IMR-90 (cell line): ENCODE measurements around the gene POLG2. TPM values are rescaled to one million over a fixed set of nuclear protein-coding genes. Genes with fewer than 3 reads are reported as not detected.

Experiments used
- ATAC-seq: fragments of 200-7000 bp; cut with Tn5 transposase; 2 replicates; pipeline ENCODE4 v1.9.1; 2020; ENCODE audit warnings: low read depth, mild to moderate bottlenecking, moderate library complexity
- BruUV-seq: library from RNA; stranded (reverse); fragments of 400-500 nt; replicated peaks from 2 replicates; lab custom pipeline; 2021; lab: Mats Ljungman, UMichigan
- CTCF ChIA-PET: fragments of 300-600 bp; formaldehyde crosslinking; extraction: SDS; loops from one replicate; lab custom pipeline; 2021; ENCODE audit warnings: antibody characterized with exemption; lab: Yijun Ruan, JAX
- POLR2A ChIA-PET: fragments of 300-600 bp; sonication (Branson Sonifier 250); formaldehyde crosslinking; loops from one replicate; lab custom pipeline; 2022; ENCODE audit warnings: antibody characterized with exemption; ENCODE audit not compliant: unreplicated experiment; lab: Charles Lee
- DNase-seq: peaks from one replicate; pipeline ENCODE4 v3.0.0; 2013
- H2AFZ ChIP-seq: replicated peaks from 2 replicates; pipeline ENCODE3; 2013; ENCODE audit warnings: low read length, mild to moderate bottlenecking; ENCODE audit not compliant: poor library complexity
- H2AK5ac ChIP-seq: 2 replicates; pipeline ENCODE4 v1.6.1; 2013; ENCODE audit warnings: low read depth, low read length, inconsistent platforms
- H2AK9ac ChIP-seq: replicated peaks from 2 replicates; pipeline ENCODE3; 2013; ENCODE audit warnings: mild to moderate bottlenecking, low read depth, low read length, moderate library complexity; ENCODE audit not compliant: poor library complexity
- H2BK120ac ChIP-seq: 2 replicates; pipeline ENCODE4 v1.6.1; 2013; ENCODE audit warnings: low read depth, low read length, inconsistent platforms
- H2BK15ac ChIP-seq: 3 replicates; pipeline ENCODE4 v1.6.1; 2013; ENCODE audit warnings: low read depth, low read length, inconsistent platforms
- H2BK20ac ChIP-seq: 2 replicates; pipeline ENCODE4 v1.6.1; 2013; ENCODE audit warnings: low read depth, mild to moderate bottlenecking, inconsistent platforms, low read length, moderate library complexity
- H2BK5ac ChIP-seq: 2 replicates; pipeline ENCODE4 v1.6.1; 2013; ENCODE audit warnings: mild to moderate bottlenecking, low read depth, low read length, inconsistent platforms; ENCODE audit not compliant: poor library complexity, severe bottlenecking
- H3K14ac ChIP-seq: replicated peaks from 2 replicates; pipeline ENCODE4 v1.6.1; 2013; ENCODE audit warnings: low read depth, low read length, inconsistent platforms
- H3K18ac ChIP-seq: 2 replicates; pipeline ENCODE4 v1.6.1; 2013; ENCODE audit warnings: low read depth, low read length, control low read depth
- H3K23ac ChIP-seq: 2 replicates; pipeline ENCODE4 v1.6.1; 2013; ENCODE audit warnings: low read depth, low read length, inconsistent platforms
- H3K27ac ChIP-seq: 2 replicates; pipeline ENCODE4 v1.5.1; 2013; ENCODE audit warnings: mild to moderate bottlenecking, control low read depth, low read length; ENCODE audit not compliant: insufficient read depth
- H3K27me3 ChIP-seq: 2 replicates; pipeline ENCODE4 v1.6.1; 2013; ENCODE audit warnings: low read length; ENCODE audit not compliant: control insufficient read depth, insufficient read depth
- H3K36me3 ChIP-seq: 2 replicates; pipeline ENCODE4 v1.6.1; 2013; ENCODE audit warnings: low read length, mixed read lengths; ENCODE audit not compliant: control insufficient read depth, insufficient read depth
- H3K4ac ChIP-seq: 2 replicates; pipeline ENCODE4 v1.6.1; 2013; ENCODE audit warnings: low read depth, low read length, inconsistent platforms
- H3K4me1 ChIP-seq: 2 replicates; pipeline ENCODE4 v1.6.1; 2013; ENCODE audit warnings: low read length, mixed read lengths; ENCODE audit not compliant: control insufficient read depth, insufficient read depth
- H3K4me2 ChIP-seq: 2 replicates; pipeline ENCODE4 v1.6.1; 2013; ENCODE audit warnings: low read depth, mild to moderate bottlenecking, control low read depth, low read length, moderate library complexity
- H3K4me3 ChIP-seq: 2 replicates; pipeline ENCODE4 v1.5.1; 2013; ENCODE audit warnings: low read depth, mild to moderate bottlenecking, control low read depth, low read length, moderate library complexity; ENCODE audit not compliant: insufficient read depth
- H3K56ac ChIP-seq: 2 replicates; pipeline ENCODE4 v1.6.1; 2013; ENCODE audit warnings: low read length, inconsistent platforms; ENCODE audit not compliant: insufficient read depth; ENCODE audit errors: extremely low read depth
- H3K79me1 ChIP-seq, 2 experiments: 2 replicates each; pipeline ENCODE4 v1.6.1; 2013; ENCODE audit warnings: low read length in 2 of 2, inconsistent platforms in 1 of 2, low read depth in 1 of 2
- H3K9ac ChIP-seq: 2 replicates; pipeline ENCODE4 v1.6.1; 2013; ENCODE audit warnings: low read depth, low read length, control low read depth
- H3K9me1 ChIP-seq: 2 replicates; pipeline ENCODE4 v1.6.1; 2013; ENCODE audit warnings: low read length, inconsistent platforms; ENCODE audit not compliant: insufficient read depth
- H3K9me3 ChIP-seq: 2 replicates; pipeline ENCODE4 v1.6.1; 2013; ENCODE audit warnings: low read length; ENCODE audit not compliant: control insufficient read depth, insufficient read depth
- H4K20me1 ChIP-seq: 2 replicates; pipeline ENCODE4 v1.6.1; 2013; ENCODE audit warnings: low read length, inconsistent platforms; ENCODE audit not compliant: insufficient read depth
- H4K5ac ChIP-seq: 2 replicates; pipeline ENCODE4 v1.6.1; 2013; ENCODE audit warnings: mild to moderate bottlenecking, low read depth, low read length, control low read depth
- H4K8ac ChIP-seq, 2 experiments: 2 replicates each; pipeline ENCODE4 v1.6.1; 2013; ENCODE audit warnings: low read depth in 2 of 2, low read length in 2 of 2, control low read depth in 1 of 2, inconsistent platforms in 1 of 2
- H4K91ac ChIP-seq: 2 replicates; pipeline ENCODE4 v1.6.1; 2013; ENCODE audit warnings: low read depth, low read length, inconsistent platforms; ENCODE audit not compliant: insufficient read depth
- BHLHE40 ChIP-seq: fragments of 150-350 bp; IDR thresholded peaks from 2 replicates; pipeline ENCODE4 v1.6.1; 2016; ENCODE audit warnings: mild to moderate bottlenecking, low read depth, low read length
- CEBPB ChIP-seq: IDR thresholded peaks from 2 replicates; pipeline ENCODE4 v1.6.1; 2012; ENCODE audit warnings: low read depth, low read length, improper control_type of control experiment
- CHD1 ChIP-seq: IDR thresholded peaks from 2 replicates; pipeline ENCODE4 v1.6.1; 2012; ENCODE audit warnings: low read depth, low read length, improper control_type of control experiment
- FOS ChIP-seq: fragments of 150-350 bp; IDR thresholded peaks from 2 replicates; pipeline ENCODE4 v1.6.1; 2016; ENCODE audit warnings: low read depth, low read length
- MAFK ChIP-seq: IDR thresholded peaks from 2 replicates; pipeline ENCODE4 v1.6.1; 2012; ENCODE audit warnings: low read depth, low read length, improper control_type of control experiment
- POLR2A ChIP-seq: IDR thresholded peaks from 2 replicates; pipeline ENCODE4 v1.6.1; 2012; ENCODE audit warnings: mild to moderate bottlenecking, low read depth, low read length
- RAD21 ChIP-seq: IDR thresholded peaks from 2 replicates; pipeline ENCODE4 v1.6.1; 2012; ENCODE audit warnings: low read length, improper control_type of control experiment
- SMC3 ChIP-seq: fragments of 150-350 bp; IDR thresholded peaks from 2 replicates; pipeline ENCODE4 v1.6.1; 2016; ENCODE audit warnings: low read depth, mild to moderate bottlenecking, antibody characterized with exemption, low read length, moderate library complexity
- WGBS, 2 experiments: methylation state at CpG; one replicate each; pipeline versions ENCODE4 v1.1.5 to v1.1.7; 2013; ENCODE audit warnings: missing lambda C conversion rate in 2 of 2; ENCODE audit not compliant: insufficient read length in 1 of 2; ENCODE audit errors: extremely low coverage in 2 of 2; 5-methylcytosine and 5-hydroxymethylcytosine counted together
- dilution Hi-C: fragments of 300-500 bp; cut with HindIII; formaldehyde crosslinking; loops from one replicate; pipeline ENCODE4 v1.14.3; 2018; ENCODE audit warnings: low sequenced_read_pairs; ENCODE audit not compliant: unreplicated experiment
- in situ Hi-C: fragments of 300-500 bp; cut with MboI; formaldehyde crosslinking; loops from 3 replicates; pipeline ENCODE4 v1.14.3; 2019; ENCODE audit warnings: low sequenced_read_pairs, inconsistent platforms, mixed read lengths
- intact Hi-C: fragments of 100-400 bp; cut with micrococcal nuclease; formaldehyde crosslinking; loops from 2 replicates; pipeline ENCODE4 v1.10.0; 2022
- polyA plus RNA-seq, 3 experiments: library from polyadenylated mRNA; depleted of rRNA; stranded (reverse); fragments of >200 nt; gene quantifications; 2 replicates each; pipeline ENCODE4 v1.2.3, GENCODE V29; 2012; ENCODE audit warnings: low replicate concordance in 1 of 3
- total RNA-seq: library from RNA; depleted of rRNA; stranded (reverse); fragments of >200 nt; gene quantifications from 2 replicates; pipeline ENCODE4 v1.2.3, GENCODE V29; 2012
- TF ChIP-seq, protein P1 (sequence below): conservative IDR thresholded peaks from 2 replicates; pipeline ENCODE4 v1.5.1; 2012; ENCODE audit warnings: mild to moderate bottlenecking, low read depth, low read length, improper control_type of control experiment

The POLG2 gene
- total and polyA plus RNA-seq, 2 of the 4 experiments (the other 2 are of a cell fraction): 7.0 to 7.7 TPM

DNA sequence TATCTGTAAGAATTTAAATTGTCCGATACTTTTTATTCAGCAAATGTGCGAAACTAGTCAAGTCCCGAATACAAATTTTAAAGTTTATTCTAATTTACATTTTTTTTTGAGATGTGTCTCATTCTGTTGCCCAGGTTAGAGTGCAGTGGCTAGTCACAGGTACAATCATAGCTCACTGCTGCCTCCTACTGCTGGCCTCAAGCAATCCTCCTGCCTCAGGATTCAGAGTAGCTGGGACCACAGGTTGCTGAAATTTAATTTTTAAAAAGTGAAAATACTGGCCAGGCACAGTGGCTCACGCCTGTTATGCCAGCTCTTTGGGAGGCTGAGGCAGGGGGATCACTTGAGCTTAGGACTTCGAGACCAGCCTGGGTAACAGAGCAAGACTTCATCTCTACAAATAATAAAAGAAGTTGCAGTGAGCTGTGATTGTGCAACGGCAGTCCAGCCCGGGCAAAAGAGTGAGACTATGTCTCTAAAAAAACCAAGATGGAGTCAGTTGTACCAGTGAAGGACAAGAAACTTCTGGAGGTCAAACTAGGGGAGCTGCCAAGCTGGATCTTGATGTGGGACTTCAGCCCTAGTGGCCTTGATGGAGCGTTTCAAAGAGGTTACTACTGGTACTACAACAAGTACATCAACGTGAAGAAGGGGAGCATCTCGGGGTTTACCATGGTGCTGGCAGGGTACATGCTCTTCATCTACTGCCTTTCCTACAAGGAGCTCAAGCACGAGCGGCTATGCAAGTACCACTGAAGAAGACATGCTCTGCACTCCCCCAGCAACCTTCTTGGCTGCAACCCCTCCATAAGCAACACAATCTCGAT lies 5.6 kb downstream of the POLG2 start:
- no peak overlapping the region for H4K91ac ChIP-seq
- H3K18ac ChIP-seq: no peak overlapping the region
- no peak overlapping the region for H3K4me3 ChIP-seq
- no peak overlapping the region for H3K4me2 ChIP-seq
- H3K56ac ChIP-seq: no peak overlapping the region
- no peaks in the 10 kb centered on the region for H3K27me3 ChIP-seq
- intact Hi-C loops (loop anchor here (1.0 to 5.0 kb wide), 3 partner anchors 71 to 184 kb away; no protein-coding TSS in a partner anchor), dilution Hi-C loops (no loop called here), in situ Hi-C loops (loop anchor here (5.0 kb wide), 2 partner anchors 69 to 169 kb away; no protein-coding TSS in a partner anchor)
- H3K14ac ChIP-seq: no peak overlapping the region
- no peaks in the 10 kb centered on the region for H3K9me3 ChIP-seq
- no peak overlapping the region for H2BK5ac ChIP-seq
- no peak overlapping the region for H3K4ac ChIP-seq
- no peak overlapping the region for H3K23ac ChIP-seq
- no peak overlapping the region for H3K27ac ChIP-seq
- H4K5ac ChIP-seq: no peak overlapping the region
- POLR2A ChIA-PET: interaction anchor here (0.8 kb wide), 1 partner anchor 15 kb away, joined by 3 read pairs; the partner anchor contains the start of genes CEP95 and DDX5
- no peaks in the 10 kb centered on the region; the same call in 1 of the 2 replicates for H4K20me1 ChIP-seq
- H3K9me1 ChIP-seq: no peaks in the 10 kb centered on the region
- peaks cover 13% of the 10 kb centered on the region for H3K36me3 ChIP-seq
- H2BK120ac ChIP-seq: no peak overlapping the region
- no peaks in the 10 kb centered on the region for H3K4me1 ChIP-seq
- H4K8ac ChIP-seq: no peak overlapping the region
- ATAC-seq: peak; percentile 66
- H2BK15ac ChIP-seq: no peak overlapping the region
- H2AK5ac ChIP-seq: no peak overlapping the region
- BruUV-seq: no TSS peak
- H3K79me1 ChIP-seq: peaks cover 8 to 13% of the 10 kb centered on the region in 2 experiments; a peak in 3 of 4 replicates
- no peak overlapping the region for H3K9ac ChIP-seq
- 100% methylated on average over 1 of the region's 13 CpGs; no CpG with 5 or more reads in 1 of the 2 experiments for WGBS, 2 experiments
- H2AFZ ChIP-seq: no peak overlapping the region
- CTCF ChIA-PET: interaction anchor here (0.5 to 3.6 kb wide), 10 partner anchors 10 to 111 kb away, joined by 3 to 35 read pairs (median 5); partner anchors contain the start of genes CEP95 and DDX5
- peak; percentile 42 for DNase-seq
- H2AK9ac ChIP-seq: no peak overlapping the region
- H2BK20ac ChIP-seq: no peak overlapping the region
- peak; percentile 72 for TF ChIP-seq SMC3
- TF ChIP-seq CHD1: no peak
- no peak for TF ChIP-seq MAFK
- TF ChIP-seq RAD21: peak; percentile 70
- peak; percentile 52 for TF ChIP-seq CEBPB
- no peak for TF ChIP-seq BHLHE40
- no peak for TF ChIP-seq FOS
- TF ChIP-seq, protein P1, sequence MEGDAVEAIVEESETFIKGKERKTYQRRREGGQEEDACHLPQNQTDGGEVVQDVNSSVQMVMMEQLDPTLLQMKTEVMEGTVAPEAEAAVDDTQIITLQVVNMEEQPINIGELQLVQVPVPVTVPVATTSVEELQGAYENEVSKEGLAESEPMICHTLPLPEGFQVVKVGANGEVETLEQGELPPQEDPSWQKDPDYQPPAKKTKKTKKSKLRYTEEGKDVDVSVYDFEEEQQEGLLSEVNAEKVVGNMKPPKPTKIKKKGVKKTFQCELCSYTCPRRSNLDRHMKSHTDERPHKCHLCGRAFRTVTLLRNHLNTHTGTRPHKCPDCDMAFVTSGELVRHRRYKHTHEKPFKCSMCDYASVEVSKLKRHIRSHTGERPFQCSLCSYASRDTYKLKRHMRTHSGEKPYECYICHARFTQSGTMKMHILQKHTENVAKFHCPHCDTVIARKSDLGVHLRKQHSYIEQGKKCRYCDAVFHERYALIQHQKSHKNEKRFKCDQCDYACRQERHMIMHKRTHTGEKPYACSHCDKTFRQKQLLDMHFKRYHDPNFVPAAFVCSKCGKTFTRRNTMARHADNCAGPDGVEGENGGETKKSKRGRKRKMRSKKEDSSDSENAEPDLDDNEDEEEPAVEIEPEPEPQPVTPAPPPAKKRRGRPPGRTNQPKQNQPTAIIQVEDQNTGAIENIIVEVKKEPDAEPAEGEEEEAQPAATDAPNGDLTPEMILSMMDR: peak; percentile 63
- TF ChIP-seq POLR2A: no peak
